Measurements from ENCODE around the gene LAG3.

Gene LAG3

GRCh38 chr12:6757028-6757690, 15.2 kb upstream of the LAG3 start:
- Mint-ChIP-seq H3K36me3 (ENCODE audit: low read depth) (peaks cover 4% of the 10 kb centered on the region), H3K27ac (peak overlapping the region; percentile 34 to 65 (median 60)), H3K27me3 (ENCODE audit: low read depth) (no peaks in the 10 kb centered on the region), H3K4me1 (peaks cover 55% of the 10 kb centered on the region), H3K9me3 (no peaks in the 10 kb centered on the region), H3K4me3 (peak overlapping the region in 1 of 3 experiments; percentile 1)
- TF ChIP-seq CTCF (IDR thresholded peaks at IDR 0.05; ENCODE audit: unreplicated experiment in 3 of 3): no peak

DNA sequence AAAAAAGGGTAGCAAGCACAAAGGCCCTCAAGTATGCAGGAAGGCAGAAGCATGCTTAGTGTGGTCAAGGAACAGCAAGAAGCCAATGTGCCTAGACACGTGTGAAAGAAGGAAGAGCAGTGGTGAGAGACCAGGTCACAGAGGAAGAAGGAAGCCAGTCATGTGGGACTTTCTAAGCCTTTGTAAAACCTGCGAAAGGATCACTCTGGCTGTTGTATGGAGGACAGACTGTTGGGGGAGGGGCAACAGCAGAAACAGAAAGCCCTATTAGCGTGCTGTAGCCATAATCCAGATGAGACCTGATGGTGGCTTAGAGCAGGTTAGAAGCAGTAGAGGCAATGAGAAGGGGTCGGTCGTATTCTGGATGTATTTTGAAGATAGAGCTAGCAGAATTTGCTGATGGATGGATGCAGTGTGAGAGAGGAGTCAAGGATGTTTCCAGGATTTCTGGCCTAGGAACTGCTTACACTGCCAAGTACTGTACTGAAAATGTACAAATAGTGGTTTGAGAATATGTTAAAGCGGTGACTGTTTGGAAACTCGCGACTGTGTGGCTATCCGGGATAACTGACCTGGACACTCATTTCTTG, 13.7 kb upstream of the LAG3 start:
- Mint-ChIP-seq H3K9me3 (no peaks in the 10 kb centered on the region), H3K27me3 (ENCODE audit: low read depth) (no peaks in the 10 kb centered on the region), H3K4me1 (peaks cover 58% of the 10 kb centered on the region), H3K36me3 (ENCODE audit: low read depth) (no peaks in the 10 kb centered on the region), H3K4me3 (no peak overlapping the region), H3K27ac (peak overlapping the region; percentile 36 to 80 (median 79))
- no peak for TF ChIP-seq CTCF (IDR thresholded peaks at IDR 0.05; ENCODE audit: unreplicated experiment in 3 of 3)

DNA sequence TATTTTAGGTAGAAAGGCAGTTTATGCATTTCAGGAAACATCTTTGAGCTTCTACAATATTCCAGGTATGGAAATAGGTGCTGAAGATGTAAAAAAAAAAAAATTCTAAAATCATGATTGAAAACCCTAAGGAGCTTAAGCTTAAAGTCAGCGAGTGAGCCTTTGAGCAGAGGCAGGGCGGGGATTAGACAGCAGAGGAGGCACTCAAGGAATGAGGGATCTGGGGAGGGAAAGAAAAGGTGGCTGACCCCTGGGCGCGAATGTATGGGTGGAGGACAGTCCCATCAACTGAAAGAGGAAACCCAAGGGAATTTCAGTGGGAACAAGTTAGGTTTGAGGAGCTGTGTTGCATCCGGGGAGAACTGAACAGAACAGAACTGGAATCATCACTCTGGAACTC, 12.6 kb upstream of the LAG3 start:
- H3K9me3 Mint-ChIP-seq: no peaks in the 10 kb centered on the region
- no peak overlapping the region for H3K4me3 Mint-ChIP-seq

DNA sequence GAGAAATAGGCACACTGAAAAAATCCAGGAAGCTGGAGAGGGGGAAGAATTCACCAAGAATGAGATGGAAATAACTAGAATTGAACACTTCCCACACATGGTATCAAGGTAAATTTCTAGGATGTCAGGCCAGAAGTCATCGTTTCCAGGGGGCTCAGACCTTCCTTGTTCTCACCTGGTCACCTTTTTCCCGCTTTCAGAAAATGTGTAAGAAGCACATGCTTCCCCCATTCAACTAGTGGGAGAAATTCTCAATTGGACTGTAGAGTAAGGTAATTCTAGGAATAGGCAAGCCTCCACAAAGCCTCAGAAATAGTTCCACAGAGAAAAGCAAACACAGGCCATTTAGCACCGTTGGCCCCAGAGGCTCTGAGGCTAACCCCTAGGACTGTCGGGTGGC, 8.9 kb upstream of the LAG3 start:
- Mint-ChIP-seq H3K9me3 (no peaks in the 10 kb centered on the region), H3K27ac (peak overlapping the region; percentile 98 to 99 (median 98)), H3K36me3 (ENCODE audit: low read depth) (peaks cover 2% of the 10 kb centered on the region), H3K27me3 (ENCODE audit: low read depth) (no peaks in the 10 kb centered on the region), H3K4me3 (peak overlapping the region; percentile 87 to 90 (median 89)), H3K4me1 (peaks cover 63% of the 10 kb centered on the region)
- no peak for TF ChIP-seq CTCF (IDR thresholded peaks at IDR 0.05; ENCODE audit: unreplicated experiment in 3 of 3)

More for the DNA sequence above, 12.6 kb upstream of the LAG3 start:
- H3K27me3 Mint-ChIP-seq (ENCODE audit: low read depth): no peaks in the 10 kb centered on the region
- H3K36me3 Mint-ChIP-seq (ENCODE audit: low read depth): no peaks in the 10 kb centered on the region
- peaks cover 58% of the 10 kb centered on the region for H3K4me1 Mint-ChIP-seq
- no peak for TF ChIP-seq CTCF (IDR thresholded peaks at IDR 0.05; ENCODE audit: unreplicated experiment in 3 of 3)
- peak overlapping the region; percentile 72 to 86 (median 79) for H3K27ac Mint-ChIP-seq

DNA sequence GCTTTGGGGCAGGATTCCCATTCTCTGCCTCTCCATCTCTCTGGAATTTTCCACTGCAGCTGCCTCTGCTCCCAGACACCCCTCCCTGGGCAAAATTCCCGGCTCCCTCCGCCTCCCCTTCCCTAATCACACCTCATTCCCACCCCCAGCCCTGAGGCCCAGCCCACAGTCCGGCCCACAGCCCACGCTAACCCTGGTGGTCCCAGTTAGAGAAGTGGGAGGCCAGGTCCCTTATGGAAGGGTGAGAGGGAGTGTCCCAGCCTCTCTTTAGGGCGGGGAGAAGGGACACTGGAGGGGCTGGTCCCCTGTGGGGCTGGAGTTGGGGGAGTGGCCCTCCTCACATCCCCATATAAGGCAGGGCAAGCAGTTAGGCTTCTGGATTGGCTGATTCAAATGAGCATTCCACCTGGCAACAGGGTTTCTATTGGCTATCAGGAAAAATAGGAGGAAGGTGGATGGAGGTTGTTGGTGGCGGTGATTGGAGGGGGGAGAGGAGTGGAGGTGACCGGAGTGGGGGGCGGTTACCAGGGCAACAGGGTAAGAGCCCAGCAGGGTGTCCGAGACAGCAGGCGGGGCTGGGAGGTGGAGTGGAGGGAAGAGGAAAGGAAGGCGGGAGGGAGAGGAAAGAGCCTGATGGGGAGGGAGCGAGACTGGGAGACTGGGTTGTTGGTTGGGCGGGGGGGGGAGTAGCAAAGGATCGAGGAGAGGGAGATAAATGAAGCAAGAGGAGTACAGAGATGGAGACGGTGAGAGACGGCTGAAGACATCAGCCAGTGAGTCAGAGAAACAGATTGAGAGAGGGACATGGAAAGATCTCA, 8.1 kb upstream of the LAG3 start:
- no peak for TF ChIP-seq CTCF (IDR thresholded peaks at IDR 0.05; ENCODE audit: unreplicated experiment in 3 of 3)
- H3K27me3 Mint-ChIP-seq (ENCODE audit: low read depth): no peaks in the 10 kb centered on the region
- H3K27ac Mint-ChIP-seq: peak overlapping the region; percentile 98 to 99 (median 98)
- H3K36me3 Mint-ChIP-seq (ENCODE audit: low read depth): peaks cover 10% of the 10 kb centered on the region
- peaks cover 64% of the 10 kb centered on the region for H3K4me1 Mint-ChIP-seq
- H3K4me3 Mint-ChIP-seq: peak overlapping the region; percentile 87 to 90 (median 89)
- H3K9me3 Mint-ChIP-seq: no peaks in the 10 kb centered on the region
